GM18907 (cell line): ENCODE results near the gene RAB41.
"Not testable (repeated sequence)": the region's sequence is repeated elsewhere in the genome, so short reads cannot be mapped to it uniquely, and the experiment has no call there.

Source experiments
- ATAC-seq: cut with Tn5 transposase; IDR thresholded peaks from one replicate; pipeline ENCODE4 v1.9.1; 2021; ENCODE audit warnings: mild to moderate bottlenecking, moderate library complexity; ENCODE audit not compliant: unreplicated experiment

RAB41 gene

DNA sequence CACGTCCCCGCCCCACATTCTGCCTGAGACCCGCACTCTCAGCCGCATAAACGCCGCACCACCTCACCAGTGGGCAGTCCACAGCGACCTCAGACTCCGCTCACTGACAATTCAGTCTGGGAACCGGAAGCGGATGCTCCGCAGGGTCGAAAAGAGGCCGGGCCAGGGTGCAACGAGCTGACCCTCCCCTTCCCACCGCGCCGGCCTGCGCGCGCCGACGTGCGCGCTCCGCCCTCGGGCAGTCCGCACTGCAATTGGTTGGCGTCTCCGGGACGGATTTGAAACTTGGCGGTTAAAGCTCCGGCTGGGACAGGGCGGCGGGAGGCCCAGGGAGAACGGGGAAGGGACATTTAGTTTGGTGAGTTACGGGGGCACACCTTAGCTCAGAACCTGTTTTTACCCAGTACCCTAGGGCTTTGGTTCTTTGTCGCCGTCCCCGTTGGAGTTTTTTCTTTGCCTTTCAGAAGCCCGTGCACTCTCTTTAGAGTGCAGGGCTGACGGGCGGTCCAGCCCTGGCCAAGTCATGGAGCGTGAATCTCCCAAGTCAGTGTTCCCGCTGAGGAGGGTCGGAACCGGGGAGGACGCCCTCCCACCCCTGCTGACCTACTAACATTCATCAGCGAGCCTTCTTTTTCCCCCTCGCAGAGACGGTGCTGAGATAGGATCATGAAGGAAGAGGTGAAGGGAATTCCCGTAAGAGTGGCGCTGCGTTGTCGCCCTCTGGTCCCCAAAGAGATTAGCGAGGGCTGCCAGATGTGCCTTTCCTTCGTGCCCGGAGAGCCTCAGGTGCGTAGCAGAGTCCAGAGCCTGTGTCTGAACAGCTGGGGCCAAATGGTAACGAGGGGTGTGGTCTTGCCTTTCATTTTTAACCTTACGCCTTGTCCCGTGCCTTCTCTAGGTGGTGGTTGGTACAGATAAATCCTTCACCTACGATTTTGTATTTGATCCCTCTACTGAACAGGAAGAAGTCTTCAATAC is 8.1 kb downstream of the RAB41 start, which contains the start of the genes KIF4A and PDZD11:
Gene KIF4A (plus strand): TSS at position 312 of the 978 bp plus-strand sequence. CDS start 355 bp downstream, at position 667.
Gene PDZD11 (minus strand): TSS at position 135 of the 978 bp plus-strand sequence. CDS start 586 bp downstream, outside the sequence.
- peak; percentile 94 for ATAC-seq

DNA sequence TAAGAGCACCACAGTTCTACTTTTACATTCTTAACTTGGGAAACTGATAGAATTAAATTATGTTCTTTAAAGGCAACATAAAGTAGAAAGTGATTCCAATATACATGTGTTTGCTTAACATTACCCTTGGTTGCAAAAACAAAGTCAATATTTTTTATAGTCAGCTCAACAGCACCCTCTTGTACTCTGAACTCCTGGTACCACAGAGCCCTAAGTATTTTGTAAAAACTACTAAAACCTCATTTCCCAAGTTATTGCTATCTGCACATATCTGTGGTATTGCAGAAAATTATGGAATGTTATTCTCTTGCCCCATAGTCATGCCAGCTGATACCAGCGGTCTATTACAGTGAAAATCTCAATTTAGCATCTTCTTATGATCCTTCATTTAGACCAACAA is 10.8 kb downstream of the RAB41 start:
- no peak for ATAC-seq

DNA sequence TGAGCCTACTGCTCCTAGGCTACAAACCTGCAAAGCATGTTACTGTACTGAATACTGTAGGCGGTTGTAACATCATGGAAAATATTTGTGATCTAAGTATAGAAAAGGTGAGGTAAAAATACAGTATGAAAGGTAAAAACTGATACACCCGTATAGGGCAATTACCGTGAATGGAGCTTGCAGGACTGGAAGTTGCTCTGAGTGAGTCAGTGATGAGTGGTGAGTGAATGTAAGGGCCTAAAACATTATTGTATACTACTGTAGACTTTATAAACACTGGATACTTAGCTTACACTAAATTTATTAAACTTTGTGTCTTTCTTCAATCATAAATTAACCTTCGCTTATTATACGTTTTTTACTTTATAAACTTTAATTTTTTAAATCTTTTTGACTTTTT is 11.6 kb downstream of the RAB41 start:
- ATAC-seq, result no peak

DNA sequence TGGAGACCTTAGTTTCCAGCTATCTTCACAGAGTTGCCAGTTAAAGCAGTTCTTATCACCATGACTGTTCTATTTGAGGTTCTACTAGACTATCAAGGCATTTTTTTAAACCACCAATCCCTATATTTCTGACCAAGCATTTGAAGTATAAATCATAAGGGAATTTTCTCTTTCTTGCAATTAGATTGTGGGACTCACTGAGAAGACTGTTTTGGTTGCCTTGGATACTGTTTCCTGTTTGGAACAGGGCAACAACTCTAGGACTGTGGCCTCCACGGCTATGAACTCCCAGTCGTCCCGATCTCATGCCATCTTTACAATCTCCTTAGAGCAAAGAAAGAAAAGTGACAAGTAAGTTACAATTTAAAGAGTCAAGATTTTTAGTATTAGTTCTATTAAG is 19.7 kb downstream of the RAB41 start:
- ATAC-seq, result no peak

DNA sequence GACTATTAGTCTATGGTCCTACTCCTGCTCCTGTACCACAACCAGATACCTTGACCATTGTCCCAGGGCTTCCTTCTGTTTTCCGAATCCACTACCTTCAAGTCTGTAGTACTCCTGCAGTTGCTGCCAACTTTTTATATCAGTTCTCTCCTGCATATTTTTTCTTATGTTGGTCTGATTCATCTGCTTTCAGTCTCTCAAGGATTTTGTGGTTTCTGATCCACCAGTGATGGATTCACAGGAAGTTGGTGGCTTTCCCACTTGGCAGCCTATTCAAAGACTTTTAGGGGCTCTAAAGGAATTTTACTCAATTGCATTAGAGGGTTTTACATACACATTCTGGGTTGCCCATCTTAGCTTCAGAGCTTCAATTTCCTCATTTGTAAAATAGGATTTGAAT is 31.5 kb downstream of the RAB41 start:
- no peak for ATAC-seq

DNA sequence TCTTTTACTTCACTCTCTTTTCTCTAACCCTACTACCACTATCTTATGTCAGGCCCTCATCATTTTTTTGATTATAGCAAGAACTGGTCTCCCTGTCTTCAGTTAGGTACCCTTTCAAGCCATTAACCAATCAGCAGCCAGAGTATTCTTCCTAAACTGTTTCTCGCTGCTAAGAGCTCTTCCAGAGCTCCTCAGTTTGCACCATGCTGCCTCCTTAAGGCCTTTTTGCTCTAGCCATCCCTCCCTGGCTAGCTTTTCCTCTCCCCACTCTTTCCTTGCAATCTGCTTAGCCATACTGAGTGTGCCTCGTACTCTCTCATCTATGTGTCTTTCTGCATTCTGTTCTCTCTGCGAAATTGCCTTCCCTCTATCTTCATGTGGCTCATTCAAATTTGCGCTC is 40.8 kb downstream of the RAB41 start:
- no peak for ATAC-seq

DNA sequence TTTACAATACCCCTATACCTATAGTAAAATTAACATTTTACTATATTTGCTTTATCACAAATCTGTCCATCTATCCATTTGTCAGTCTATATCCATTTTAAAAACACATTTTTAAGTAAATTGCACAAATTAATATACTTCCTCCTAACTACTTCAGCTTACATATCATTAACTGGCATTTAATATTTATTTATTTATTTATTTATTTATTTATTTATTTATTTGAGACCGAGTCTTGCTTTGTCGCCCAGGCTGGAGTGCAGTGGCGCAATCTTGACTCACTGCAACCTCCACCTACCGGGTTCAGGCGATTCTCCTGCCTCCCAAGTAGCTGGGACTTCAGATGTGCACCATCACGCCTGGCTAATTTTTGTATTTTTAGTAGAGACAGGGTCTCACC is 41.7 kb downstream of the RAB41 start:
- ATAC-seq, result not testable (repeated sequence)

DNA sequence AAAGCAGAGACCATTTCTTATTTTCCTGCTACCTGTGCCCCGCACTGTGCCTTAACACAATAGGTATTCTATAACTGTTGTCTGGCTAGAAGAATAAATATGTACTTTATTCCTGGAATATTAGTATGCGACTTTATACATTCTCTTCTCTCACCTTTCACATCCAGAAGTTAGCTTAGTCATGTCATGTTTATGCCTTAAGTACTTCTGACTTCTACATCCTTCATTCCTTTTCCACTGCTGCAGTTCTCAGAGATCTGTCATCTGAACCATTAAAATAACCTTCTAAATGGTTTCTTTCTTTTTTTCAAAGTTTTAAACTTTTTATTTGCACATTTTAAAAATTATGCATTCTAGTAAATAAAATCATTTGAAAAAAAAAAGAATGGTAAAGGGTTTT is 42.4 kb downstream of the RAB41 start:
- ATAC-seq, result no peak

DNA sequence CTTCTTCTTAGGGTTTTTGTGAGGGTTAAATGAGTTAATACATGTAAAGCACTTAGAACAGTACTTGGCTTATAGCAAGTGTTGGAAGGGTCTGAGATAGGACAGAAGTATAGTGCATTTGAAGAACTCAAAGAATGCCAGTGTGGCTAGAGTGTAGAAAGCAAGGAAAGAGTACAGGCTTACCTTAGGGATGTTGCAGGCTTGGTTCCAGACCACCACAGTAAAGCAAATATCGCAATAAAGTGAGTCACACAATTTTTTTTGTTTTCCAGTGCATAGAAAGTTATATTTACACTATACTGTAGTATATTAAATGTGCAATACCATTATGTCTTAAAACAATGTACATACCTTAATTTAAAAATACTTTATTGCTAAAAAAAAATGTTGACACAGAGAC is 49.2 kb downstream of the RAB41 start:
- no peak for ATAC-seq

DNA sequence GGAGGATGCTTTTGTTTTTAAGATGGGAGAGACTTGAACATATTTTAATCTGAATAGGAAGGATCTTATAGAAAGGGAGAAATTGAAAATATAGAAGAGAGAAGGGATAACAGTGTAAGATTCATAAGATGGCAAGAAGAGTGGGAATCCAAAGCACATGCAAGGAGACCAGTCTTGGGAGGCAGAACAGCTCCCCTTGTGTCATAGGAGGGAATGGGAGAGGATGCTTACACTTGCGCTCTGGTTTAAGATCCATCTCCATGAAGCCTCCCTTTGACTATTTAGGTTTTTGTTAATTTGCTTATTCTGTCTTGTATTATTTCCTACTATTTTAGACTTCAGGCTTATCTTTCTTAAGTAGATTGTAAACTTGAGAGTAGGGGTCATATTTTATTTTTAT is 50.6 kb downstream of the RAB41 start:
- no peak for ATAC-seq
